Measurements from ENCODE around the gene LTC4S.
"Not testable (repeated sequence)": the region's sequence is repeated elsewhere in the genome, so short reads cannot be mapped to it uniquely, and the experiment has no call there.

The LTC4S gene

GRCh38 chr5:179768326-179769085, 25.3 kb upstream of the LTC4S start:
- no peak for FAIRE-seq
- DNase-seq (ENCODE audit: extremely low spot score, insufficient read length, low read depth), result no peak

GRCh38 chr5:179769271-179769670, 24.5 kb upstream of the LTC4S start:
- DNase-seq (ENCODE audit: extremely low spot score, insufficient read length, low read depth), result no peak
- FAIRE-seq, result no peak

GRCh38 chr5:179769796-179770195, 24.0 kb upstream of the LTC4S start:
- no peak for DNase-seq (ENCODE audit: extremely low spot score, insufficient read length, low read depth)
- no peak for FAIRE-seq

GRCh38 chr5:179771311-179771895, 22.4 kb upstream of the LTC4S start:
- DNase-seq (ENCODE audit: extremely low spot score, insufficient read length, low read depth) (no peak), FAIRE-seq (no peak)

- DNase-seq (ENCODE audit: extremely low spot score, insufficient read length, low read depth) (no peak), FAIRE-seq (no peak)
These were observed 21.4 kb upstream of the LTC4S start for GRCh38 chr5:179772351-179772750.

- FAIRE-seq (no peak), DNase-seq (ENCODE audit: extremely low spot score, insufficient read length, low read depth) (no peak)
These were observed 20.1 kb upstream of the LTC4S start for GRCh38 chr5:179773686-179774040.

GRCh38 chr5:179774442-179774841, 19.3 kb upstream of the LTC4S start:
- DNase-seq (ENCODE audit: extremely low spot score, insufficient read length, low read depth) (no peak), FAIRE-seq (no peak)

- FAIRE-seq (no peak), DNase-seq (ENCODE audit: extremely low spot score, insufficient read length, low read depth) (no peak)
These were observed 17.3 kb upstream of the LTC4S start for GRCh38 chr5:179776411-179776938.

- FAIRE-seq, result no peak
- DNase-seq (ENCODE audit: extremely low spot score, insufficient read length, low read depth), result no peak
These were observed 16.3 kb upstream of the LTC4S start for GRCh38 chr5:179777456-179777855.

- FAIRE-seq (no peak), DNase-seq (ENCODE audit: extremely low spot score, insufficient read length, low read depth) (no peak)
These were observed 15.9 kb upstream of the LTC4S start for GRCh38 chr5:179777909-179778308.

GRCh38 chr5:179778591-179778990, 15.2 kb upstream of the LTC4S start:
- no peak for FAIRE-seq

GRCh38 chr5:179779826-179780225, 14.0 kb upstream of the LTC4S start:
- no peak for FAIRE-seq
- DNase-seq (ENCODE audit: extremely low spot score, insufficient read length, low read depth), result no peak

More at GRCh38 chr5:179778591-179778990, 15.2 kb upstream of the LTC4S start:
- DNase-seq (ENCODE audit: extremely low spot score, insufficient read length, low read depth), result no peak

- DNase-seq (ENCODE audit: extremely low spot score, insufficient read length, low read depth), result no peak
- FAIRE-seq, result no peak
These were observed 13.4 kb upstream of the LTC4S start for GRCh38 chr5:179780362-179780761.

- DNase-seq (ENCODE audit: extremely low spot score, insufficient read length, low read depth) (no peak), FAIRE-seq (no peak)
These were observed 11.9 kb upstream of the LTC4S start for GRCh38 chr5:179781846-179782245.

GRCh38 chr5:179783128-179783527, 10.7 kb upstream of the LTC4S start:
- DNase-seq (ENCODE audit: extremely low spot score, insufficient read length, low read depth), result no peak
- FAIRE-seq, result no peak

- no peak for DNase-seq (ENCODE audit: extremely low spot score, insufficient read length, low read depth)
These were observed 6.9 kb upstream of the LTC4S start for GRCh38 chr5:179786861-179787260.

GRCh38 chr5:179788193-179788854, 5.5 kb upstream of the LTC4S start:
- DNase-seq (ENCODE audit: extremely low spot score, insufficient read length, low read depth), result no peak
- FAIRE-seq, result no peak

More at GRCh38 chr5:179786861-179787260, 6.9 kb upstream of the LTC4S start:
- FAIRE-seq, result no peak

GRCh38 chr5:179789278-179789677, 4.5 kb upstream of the LTC4S start:
- DNase-seq (ENCODE audit: extremely low spot score, insufficient read length, low read depth); FAIRE-seq: not testable (repeated sequence)

- FAIRE-seq (no peak), DNase-seq (ENCODE audit: extremely low spot score, insufficient read length, low read depth) (no peak)
These were observed 1.7 kb upstream of the LTC4S start for GRCh38 chr5:179791881-179792611.

Measured in GM18507 (cell line).